ENCODE results near the gene ZBTB7C. TPM values are rescaled to one million over a fixed set of nuclear protein-coding genes. Genes with fewer than 3 reads are reported as not detected.

Gene ZBTB7C
- total RNA-seq, 1 donor from 2014 or later = 15.0 TPM

DNA sequence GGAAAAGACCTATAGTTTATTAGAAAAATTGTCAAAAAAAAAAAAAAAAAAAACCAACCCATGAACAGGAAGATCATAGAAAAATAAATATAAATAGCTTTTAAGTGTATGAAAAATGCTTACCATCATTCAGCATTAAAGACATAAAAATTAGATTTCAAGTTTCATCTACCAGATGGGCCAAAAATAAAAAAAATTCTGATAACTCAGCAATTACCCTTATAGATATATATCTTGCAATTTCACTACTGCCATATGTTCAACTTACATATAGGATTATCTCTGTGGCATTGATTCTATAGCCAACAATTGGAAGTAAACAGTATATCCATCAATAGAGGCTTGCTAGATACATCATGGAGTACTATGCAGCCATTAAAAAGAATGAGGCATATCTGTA is 352.2 kb downstream of the ZBTB7C start:
- no peaks in the 10 kb centered on the region for H3K36me3 ChIP-seq
- TF ChIP-seq CTCF (IDR thresholded peaks at IDR 0.05) = no peak
- H3K27me3 ChIP-seq (ENCODE audit: low read depth) = no peaks in the 10 kb centered on the region
- no peaks in the 10 kb centered on the region for H3K9me3 ChIP-seq
- intact Hi-C loops (cut with DNase I) = no loop called here
- ATAC-seq = no peak
- DNase-seq = no peak
- H3K4me3 ChIP-seq = no peak overlapping the region
- H3K27ac ChIP-seq = no peak overlapping the region
- H3K4me1 ChIP-seq = no peaks in the 10 kb centered on the region

DNA sequence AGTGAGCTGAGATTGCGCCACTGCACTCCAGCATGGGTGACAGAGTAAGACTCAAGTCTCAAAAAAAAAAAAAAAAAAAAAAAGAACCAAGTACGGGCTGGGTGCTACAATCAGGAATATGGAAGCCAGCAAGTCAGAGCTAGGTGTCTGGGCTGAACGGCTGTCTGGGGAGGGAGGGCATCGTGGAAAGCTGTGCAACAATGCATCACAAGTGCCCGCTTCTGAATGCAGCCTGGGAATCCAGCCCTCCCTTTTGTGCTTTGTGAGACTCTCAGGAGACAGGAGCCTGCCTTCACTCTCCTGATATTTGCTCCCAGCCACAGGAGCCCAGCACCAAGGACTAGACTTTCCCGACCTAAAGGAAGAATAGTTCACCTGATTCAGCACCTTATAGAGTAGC is 353.8 kb downstream of the ZBTB7C start:
- no peaks in the 10 kb centered on the region for H3K36me3 ChIP-seq
- TF ChIP-seq CTCF (IDR thresholded peaks at IDR 0.05) = no peak
- intact Hi-C loops (cut with DNase I) = no loop called here
- no peaks in the 10 kb centered on the region for H3K9me3 ChIP-seq
- H3K4me3 ChIP-seq = no peak overlapping the region
- no peaks in the 10 kb centered on the region for H3K27me3 ChIP-seq (ENCODE audit: low read depth)
- H3K27ac ChIP-seq = no peak overlapping the region
- ATAC-seq (no peak), DNase-seq (no peak)
- peaks cover 3% of the 10 kb centered on the region for H3K4me1 ChIP-seq

DNA sequence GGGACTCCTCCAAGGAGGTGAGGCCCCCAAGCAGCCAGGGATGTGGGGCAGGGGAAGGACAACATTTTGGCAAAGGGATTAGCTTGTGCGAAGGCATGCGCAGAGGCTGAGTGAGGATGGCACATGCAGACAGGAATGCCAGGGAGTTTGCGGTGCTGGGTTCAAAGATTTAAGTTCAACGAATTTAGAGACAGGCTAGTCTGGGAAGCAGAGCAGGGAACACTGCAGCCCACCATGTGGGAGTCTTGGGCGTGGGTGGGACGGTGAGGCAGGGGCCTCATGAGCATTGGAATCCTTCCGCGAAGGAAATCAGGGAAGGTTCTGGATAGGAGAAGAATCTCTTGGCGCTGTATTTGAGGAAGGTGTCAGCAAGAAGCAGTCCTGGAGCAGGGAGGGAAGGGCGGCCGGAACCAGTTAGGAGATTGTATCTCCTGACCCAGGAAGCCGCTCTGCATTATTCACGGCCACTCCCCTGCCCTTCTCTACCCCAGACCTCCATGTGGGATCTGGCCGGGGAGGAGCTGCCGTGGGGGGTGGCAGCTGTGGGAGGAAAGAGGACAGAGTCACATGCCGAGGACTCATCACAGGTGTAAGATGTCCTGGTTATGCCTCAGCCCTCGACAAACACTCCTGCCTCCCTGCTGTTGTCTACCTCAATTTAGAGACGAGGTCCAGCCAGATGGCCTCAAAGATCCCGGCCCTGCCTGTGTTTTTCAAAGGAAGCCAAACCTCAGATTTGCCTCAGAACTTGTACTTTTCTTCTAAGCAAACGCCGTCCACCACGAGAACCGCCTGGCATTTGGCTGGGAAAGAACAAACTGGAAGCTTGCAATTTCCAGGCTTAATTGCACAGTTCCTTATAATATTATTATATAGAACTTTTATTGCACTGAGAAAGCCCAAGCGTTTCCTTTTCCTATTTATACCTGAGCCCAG is 355.0 kb downstream of the ZBTB7C start:
- TF ChIP-seq CTCF (IDR thresholded peaks at IDR 0.05) = no peak
- no peak for DNase-seq
- no peaks in the 10 kb centered on the region for H3K36me3 ChIP-seq
- H3K4me3 ChIP-seq = no peak overlapping the region
- H3K27me3 ChIP-seq (ENCODE audit: low read depth) = no peaks in the 10 kb centered on the region
- H3K27ac ChIP-seq = no peak overlapping the region
- no peaks in the 10 kb centered on the region for H3K9me3 ChIP-seq
- ATAC-seq = no peak
- intact Hi-C loops (cut with DNase I) = no loop called here
- H3K4me1 ChIP-seq = peaks cover 11% of the 10 kb centered on the region

- no peaks in the 10 kb centered on the region for H3K36me3 ChIP-seq
- DNase-seq (no peak), ATAC-seq (no peak)
- intact Hi-C loops (cut with DNase I) = no loop called here
- H3K9me3 ChIP-seq = no peaks in the 10 kb centered on the region
- H3K4me3 ChIP-seq = no peak overlapping the region
- no peaks in the 10 kb centered on the region for H3K27me3 ChIP-seq (ENCODE audit: low read depth)
- peaks cover 11% of the 10 kb centered on the region for H3K4me1 ChIP-seq
- no peak overlapping the region for H3K27ac ChIP-seq
- TF ChIP-seq CTCF (IDR thresholded peaks at IDR 0.05) = no peak
Observed at GRCh38 chr18:48052842-48053241, 356.3 kb downstream of the ZBTB7C start.

DNA sequence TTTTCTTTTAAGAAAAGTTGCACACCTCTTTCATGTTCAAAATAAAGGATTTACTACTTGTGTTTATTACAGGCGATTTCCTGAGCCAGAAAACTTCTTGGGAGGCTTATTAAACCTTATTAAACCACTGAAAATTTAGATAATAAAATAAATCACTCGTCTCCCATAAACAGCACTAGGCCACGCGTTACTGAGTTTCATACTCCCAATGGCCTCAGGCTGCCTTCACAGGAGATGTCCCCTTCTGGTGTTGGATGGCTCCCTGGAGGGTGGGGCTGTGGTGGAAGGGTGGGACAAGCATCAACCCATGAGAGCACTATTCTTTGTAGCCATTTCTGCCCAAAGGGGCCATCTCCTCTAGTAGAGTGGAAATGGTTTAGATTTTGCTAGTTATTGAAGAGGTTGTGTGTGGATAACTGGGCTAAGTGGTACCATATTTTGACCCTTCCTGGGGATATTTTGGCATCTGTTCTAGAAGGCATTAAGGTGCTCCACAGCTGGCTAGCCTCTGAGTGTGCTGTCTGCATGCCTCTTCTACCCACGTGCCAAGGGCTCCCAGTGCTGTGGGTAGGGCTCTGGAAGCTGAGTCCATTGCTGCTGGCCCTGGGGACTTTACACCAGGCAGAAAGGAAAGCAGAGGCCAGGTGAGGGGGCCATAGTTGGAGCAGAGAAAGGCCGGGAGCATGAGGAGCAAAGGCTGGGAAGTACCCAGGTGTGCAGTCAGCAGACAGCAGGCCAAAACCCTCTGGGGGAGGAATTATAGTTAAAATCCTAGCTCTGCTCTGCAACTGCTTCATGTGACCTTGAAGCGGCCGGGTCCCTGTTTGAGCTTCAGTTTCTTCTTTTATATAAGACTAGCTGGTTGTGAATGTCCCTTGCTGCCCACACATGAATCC is 357.0 kb downstream of the ZBTB7C start:
- H3K36me3 ChIP-seq = no peaks in the 10 kb centered on the region
- no peaks in the 10 kb centered on the region for H3K27me3 ChIP-seq (ENCODE audit: low read depth)
- peaks cover 11% of the 10 kb centered on the region for H3K4me1 ChIP-seq
- H3K27ac ChIP-seq = no peak overlapping the region
- no peak overlapping the region for H3K4me3 ChIP-seq
- ATAC-seq (no peak), DNase-seq (no peak)
- intact Hi-C loops (cut with DNase I) = no loop called here
- no peak for TF ChIP-seq CTCF (IDR thresholded peaks at IDR 0.05)
- H3K9me3 ChIP-seq = no peaks in the 10 kb centered on the region

All from lower lobe of right lung (tissue), 2 donors.